Stimulated activated naive CD8-positive, alpha-beta T cell treated with anti-CD3 and anti-CD28 coated beads, Interleukin-15, Interleukin-2, amounts not matched to agents 100 ng/mL and 50 ng/mL, for 24 hours (primary cell): ENCODE results near the gene SOAT1.
"Not testable (repeated sequence)": the region's sequence is repeated elsewhere in the genome, so short reads cannot be mapped to it uniquely, and the experiment has no call there.

ENCODE experiments used
- H3K27ac Mint-ChIP-seq: one replicate; pipeline ENCODE4 v1.8.0; 2021; ENCODE audit warnings: mild to moderate bottlenecking, mixed read lengths
- H3K27me3 Mint-ChIP-seq: one replicate; pipeline ENCODE4 v1.8.0; 2021; ENCODE audit warnings: mixed read lengths
- H3K36me3 Mint-ChIP-seq: one replicate; pipeline ENCODE4 v1.8.0; 2021; ENCODE audit warnings: low read depth, mixed read lengths
- H3K4me1 Mint-ChIP-seq: one replicate; pipeline ENCODE4 v1.8.0; 2021; ENCODE audit warnings: low read depth, mixed read lengths
- H3K4me3 Mint-ChIP-seq: one replicate; pipeline ENCODE4 v1.8.0; 2021; ENCODE audit warnings: mild to moderate bottlenecking, mixed read lengths
- H3K9me3 Mint-ChIP-seq: one replicate; pipeline ENCODE4 v1.8.0; 2021; ENCODE audit warnings: mixed read lengths

SOAT1 gene

DNA sequence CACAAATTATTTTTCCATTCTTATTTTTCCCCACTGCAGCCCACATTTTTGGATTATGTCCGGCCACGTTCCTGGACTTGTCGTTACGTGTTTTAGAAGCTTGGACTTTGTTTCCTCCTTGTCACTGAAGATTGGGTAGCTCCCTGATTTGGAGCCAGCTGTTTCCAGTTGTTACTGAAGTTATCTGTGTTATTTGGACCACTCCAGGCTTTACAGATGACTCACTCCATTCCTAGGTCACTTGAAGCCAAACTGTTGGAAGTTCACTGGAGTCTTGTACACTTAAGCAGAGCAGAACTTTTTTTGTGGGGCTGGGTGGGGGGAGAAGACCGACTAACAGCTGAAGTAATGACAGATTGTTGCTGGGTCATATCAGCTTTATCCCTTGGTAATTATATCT lies 59.9 kb downstream of the SOAT1 start:
- Mint-ChIP-seq H3K27ac (no peak overlapping the region), H3K36me3 (peaks cover 50% of the 10 kb centered on the region)

GRCh38 chr1:179361631-179362030 lies 68.0 kb downstream of the SOAT1 start:
- H3K9me3 Mint-ChIP-seq, H3K36me3 Mint-ChIP-seq, H3K4me1 Mint-ChIP-seq, H3K27ac Mint-ChIP-seq, H3K27me3 Mint-ChIP-seq, H3K4me3 Mint-ChIP-seq: not testable (repeated sequence)

More for the DNA sequence above, 59.9 kb downstream of the SOAT1 start:
- Mint-ChIP-seq H3K27me3 (no peaks in the 10 kb centered on the region), H3K9me3 (no peaks in the 10 kb centered on the region), H3K4me1 (peaks cover 11% of the 10 kb centered on the region), H3K4me3 (no peak overlapping the region)

- H3K27me3 Mint-ChIP-seq = no peaks in the 10 kb centered on the region
- H3K9me3 Mint-ChIP-seq = no peaks in the 10 kb centered on the region
Observed at GRCh38 chr1:179365342-179366092, 71.9 kb downstream of the SOAT1 start, which contains the start of gene AXDND1. AXDND1 (plus strand) TSS chr1:179365971; CDS start chr1:179366510, 539 bp downstream.

GRCh38 chr1:179366093-179366800 lies 72.7 kb downstream of the SOAT1 start:
- peaks cover 10% of the 10 kb centered on the region for H3K4me1 Mint-ChIP-seq
- no peaks in the 10 kb centered on the region for H3K27me3 Mint-ChIP-seq
- H3K9me3 Mint-ChIP-seq = no peaks in the 10 kb centered on the region
- peak overlapping the region; percentile 99 for H3K27ac Mint-ChIP-seq
- H3K36me3 Mint-ChIP-seq = no peaks in the 10 kb centered on the region
- peak overlapping the region; percentile 91 for H3K4me3 Mint-ChIP-seq

More at GRCh38 chr1:179365342-179366092, 71.9 kb downstream of the SOAT1 start, which contains the start of gene AXDND1:
- Mint-ChIP-seq H3K4me1 (peaks cover 10% of the 10 kb centered on the region), H3K27ac (peak within 1 kb of the TSS; percentile 99), H3K4me3 (peak within 1 kb of the TSS; percentile 91), H3K36me3 (no peaks in the 10 kb centered on the region)

GRCh38 chr1:179369751-179370341 lies 76.2 kb downstream of the SOAT1 start:
- no peak overlapping the region for H3K4me3 Mint-ChIP-seq
- H3K4me1 Mint-ChIP-seq = peaks cover 10% of the 10 kb centered on the region
- H3K27me3 Mint-ChIP-seq = no peaks in the 10 kb centered on the region
- H3K27ac Mint-ChIP-seq = no peak overlapping the region
- H3K36me3 Mint-ChIP-seq = no peaks in the 10 kb centered on the region
- no peaks in the 10 kb centered on the region for H3K9me3 Mint-ChIP-seq

GRCh38 chr1:179372160-179372559 lies 78.6 kb downstream of the SOAT1 start:
- H3K36me3 Mint-ChIP-seq = no peaks in the 10 kb centered on the region
- no peak overlapping the region for H3K4me3 Mint-ChIP-seq
- no peaks in the 10 kb centered on the region for H3K4me1 Mint-ChIP-seq
- no peak overlapping the region for H3K27ac Mint-ChIP-seq
- no peaks in the 10 kb centered on the region for H3K9me3 Mint-ChIP-seq
- no peaks in the 10 kb centered on the region for H3K27me3 Mint-ChIP-seq

GRCh38 chr1:179376223-179376622 lies 82.6 kb downstream of the SOAT1 start:
- H3K36me3 Mint-ChIP-seq = no peaks in the 10 kb centered on the region
- H3K4me1 Mint-ChIP-seq = no peaks in the 10 kb centered on the region
- H3K27ac Mint-ChIP-seq = no peak overlapping the region
- H3K27me3 Mint-ChIP-seq = peaks cover 3% of the 10 kb centered on the region
- no peak overlapping the region for H3K4me3 Mint-ChIP-seq
- H3K9me3 Mint-ChIP-seq = no peaks in the 10 kb centered on the region

DNA sequence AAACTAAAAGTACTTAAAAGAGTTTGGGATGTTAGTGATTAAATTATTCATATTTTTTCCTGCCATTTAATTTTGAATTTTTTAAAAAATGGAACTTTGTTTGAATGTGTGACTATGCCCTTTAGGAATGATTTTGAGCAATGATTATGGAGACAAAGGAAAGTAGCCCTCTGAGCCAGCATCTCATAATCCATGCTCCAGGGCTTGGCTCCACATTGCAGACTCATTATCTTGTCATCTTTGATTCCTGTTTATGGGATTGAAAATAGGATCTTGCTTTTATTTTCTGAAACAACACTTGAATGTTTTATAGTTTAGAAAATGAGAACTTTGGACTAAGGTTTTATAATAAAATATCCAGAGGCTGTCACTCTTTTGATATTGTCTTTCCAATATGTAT lies 86.7 kb downstream of the SOAT1 start:
- H3K4me1 Mint-ChIP-seq = no peaks in the 10 kb centered on the region
- H3K27me3 Mint-ChIP-seq = peaks cover 3% of the 10 kb centered on the region
- H3K36me3 Mint-ChIP-seq = no peaks in the 10 kb centered on the region
- no peak overlapping the region for H3K4me3 Mint-ChIP-seq
- H3K9me3 Mint-ChIP-seq = no peaks in the 10 kb centered on the region
- no peak overlapping the region for H3K27ac Mint-ChIP-seq

DNA sequence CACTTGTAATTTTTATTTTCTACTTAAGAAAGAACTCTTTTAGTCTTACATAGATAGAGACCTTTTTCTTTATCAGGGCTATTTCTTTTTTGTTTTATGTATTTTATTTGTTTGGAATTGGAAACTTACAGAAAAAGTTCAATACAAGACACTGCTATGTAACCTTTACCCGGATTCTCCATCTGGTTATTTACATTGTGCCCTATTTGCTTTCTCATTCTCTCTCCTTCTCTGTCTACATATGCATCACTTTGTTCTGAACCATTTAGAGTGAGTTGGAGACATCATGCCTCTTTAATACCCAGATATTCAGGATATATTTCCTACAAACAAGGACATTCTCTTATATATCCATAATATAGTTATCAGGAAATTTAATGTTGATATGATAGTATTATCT lies 90.4 kb downstream of the SOAT1 start:
- no peaks in the 10 kb centered on the region for H3K27me3 Mint-ChIP-seq
- H3K4me3 Mint-ChIP-seq = no peak overlapping the region
- no peak overlapping the region for H3K27ac Mint-ChIP-seq
- H3K4me1 Mint-ChIP-seq = no peaks in the 10 kb centered on the region
- H3K36me3 Mint-ChIP-seq = no peaks in the 10 kb centered on the region
- H3K9me3 Mint-ChIP-seq = no peaks in the 10 kb centered on the region

GRCh38 chr1:179385510-179385909 lies 91.9 kb downstream of the SOAT1 start:
- H3K9me3 Mint-ChIP-seq = no peaks in the 10 kb centered on the region
- no peak overlapping the region for H3K4me3 Mint-ChIP-seq
- H3K4me1 Mint-ChIP-seq = no peaks in the 10 kb centered on the region
- no peaks in the 10 kb centered on the region for H3K27me3 Mint-ChIP-seq
- no peak overlapping the region for H3K27ac Mint-ChIP-seq
- H3K36me3 Mint-ChIP-seq = no peaks in the 10 kb centered on the region

- Mint-ChIP-seq H3K4me3 (no peak overlapping the region), H3K27me3 (peaks cover 3% of the 10 kb centered on the region), H3K9me3 (peaks cover 16% of the 10 kb centered on the region), H3K36me3 (peaks cover 13% of the 10 kb centered on the region), H3K27ac (no peak overlapping the region), H3K4me1 (no peaks in the 10 kb centered on the region)
Observed at GRCh38 chr1:179393721-179394120, 100.1 kb downstream of the SOAT1 start.

GRCh38 chr1:179399399-179399798 lies 105.8 kb downstream of the SOAT1 start:
- not testable (repeated sequence) for H3K9me3 Mint-ChIP-seq, H3K27me3 Mint-ChIP-seq, H3K36me3 Mint-ChIP-seq, H3K4me3 Mint-ChIP-seq, H3K4me1 Mint-ChIP-seq, H3K27ac Mint-ChIP-seq
